Mesenchymal stem cell (in vitro differentiated cells and primary cell): ENCODE measurements around the gene ARPC3.
"Not testable (repeated sequence)": the region's sequence is repeated elsewhere in the genome, so short reads cannot be mapped to it uniquely, and the experiment has no call there.

Experiments
- DNase-seq: peaks from one replicate; pipeline ENCODE4 v3.0.0-alpha.2; 2013
- H2AFZ ChIP-seq: one replicate; pipeline ENCODE4 v1.6.1; 2013; ENCODE audit warnings: low read depth, mild to moderate bottlenecking, control low read depth, inconsistent platforms, low read length, moderate library complexity
- H2AK5ac ChIP-seq: 2 replicates; pipeline ENCODE4 v1.6.1; 2013; ENCODE audit warnings: low read length, moderate library complexity, mild to moderate bottlenecking, inconsistent platforms; ENCODE audit not compliant: severe bottlenecking
- H2BK120ac ChIP-seq: one replicate; pipeline ENCODE4 v1.6.1; 2013; ENCODE audit warnings: low read depth, mild to moderate bottlenecking, inconsistent platforms, low read length, moderate library complexity
- H2BK12ac ChIP-seq, 2 experiments: one replicate each; pipeline ENCODE4 v1.6.1; 2013; ENCODE audit warnings: inconsistent platforms in 2 of 2, low read length in 2 of 2, mild to moderate bottlenecking in 2 of 2, moderate library complexity in 2 of 2, control low read depth in 1 of 2
- H2BK15ac ChIP-seq: one replicate; pipeline ENCODE4 v1.6.1; 2013; ENCODE audit warnings: mild to moderate bottlenecking, low read depth, inconsistent platforms; ENCODE audit not compliant: poor library complexity, severe bottlenecking
- H2BK5ac ChIP-seq: 2 replicates; pipeline ENCODE4 v1.6.1; 2013; ENCODE audit warnings: low read depth, mild to moderate bottlenecking, low read length, control low read depth, inconsistent platforms; ENCODE audit not compliant: poor library complexity, severe bottlenecking
- H3K14ac ChIP-seq, 2 experiments: one replicate each; pipeline ENCODE4 v1.6.1; 2013; ENCODE audit warnings: inconsistent platforms in 2 of 2, low read length in 2 of 2, control low read depth in 1 of 2, mild to moderate bottlenecking in 1 of 2, moderate library complexity in 1 of 2
- H3K18ac ChIP-seq, 2 experiments: one replicate each; pipeline ENCODE4 v1.6.1; 2013; ENCODE audit warnings: inconsistent platforms in 2 of 2, low read length in 2 of 2, control low read depth in 1 of 2, low read depth in 1 of 2, mild to moderate bottlenecking in 1 of 2
- H3K23ac ChIP-seq, 2 experiments: one replicate each; pipeline ENCODE4 v1.6.1; 2013; ENCODE audit warnings: inconsistent platforms in 2 of 2, low read length in 2 of 2, mild to moderate bottlenecking in 2 of 2, moderate library complexity in 2 of 2, control low read depth in 1 of 2
- H3K27ac ChIP-seq: 2 replicates; pipeline ENCODE4 v1.5.1; 2013; ENCODE audit warnings: mild to moderate bottlenecking, moderate library complexity, low read length, control low read depth, inconsistent platforms; ENCODE audit not compliant: poor library complexity, severe bottlenecking
- H3K27me3 ChIP-seq, 2 experiments: 2 replicates each; pipeline versions ENCODE4 v1.6.1 to v1.7.0; 2013; ENCODE audit warnings: low read length in 2 of 2, mild to moderate bottlenecking in 2 of 2, moderate library complexity in 2 of 2, control low read depth in 1 of 2, inconsistent platforms in 1 of 2; ENCODE audit not compliant: control insufficient read depth in 1 of 2, insufficient read depth in 1 of 2
- H3K36me3 ChIP-seq, 2 experiments: 2 replicates each; pipeline versions ENCODE4 v1.6.1 to v1.7.0; 2013; ENCODE audit warnings: low read length in 2 of 2, control low read depth in 1 of 2, inconsistent platforms in 1 of 2, low read depth in 1 of 2, mild to moderate bottlenecking in 1 of 2; ENCODE audit not compliant: insufficient read depth in 2 of 2, control insufficient read depth in 1 of 2
- H3K4ac ChIP-seq, 2 experiments: one replicate each; pipeline ENCODE4 v1.6.1; 2013; ENCODE audit warnings: inconsistent platforms in 2 of 2, low read length in 2 of 2, mild to moderate bottlenecking in 2 of 2, moderate library complexity in 2 of 2, control low read depth in 1 of 2, low read depth in 1 of 2
- H3K4me1 ChIP-seq: 2 replicates; pipeline ENCODE4 v1.6.1; 2013; ENCODE audit warnings: low read depth, low read length, control low read depth; ENCODE audit not compliant: control insufficient read depth, insufficient read depth
- H3K4me2 ChIP-seq: 2 replicates; pipeline ENCODE4 v1.6.1; 2013; ENCODE audit warnings: low read length, mild to moderate bottlenecking, inconsistent platforms; ENCODE audit not compliant: poor library complexity, severe bottlenecking
- H3K4me3 ChIP-seq, 2 experiments: 2 replicates each; pipeline versions ENCODE4 v1.5.1 to v1.7.0; 2013; ENCODE audit warnings: low read length in 2 of 2, mild to moderate bottlenecking in 2 of 2, control low read depth in 1 of 2, low read depth in 1 of 2; ENCODE audit not compliant: insufficient read depth in 1 of 2
- H3K79me1 ChIP-seq: replicated peaks from 2 replicates; pipeline ENCODE4 v1.6.1; 2013; ENCODE audit warnings: mild to moderate bottlenecking, control low read depth, low read length, inconsistent platforms; ENCODE audit not compliant: poor library complexity, severe bottlenecking
- H3K9ac ChIP-seq: 2 replicates; pipeline ENCODE4 v1.7.0; 2013; ENCODE audit warnings: mild to moderate bottlenecking, low read length, moderate library complexity
- H3K9me3 ChIP-seq: 2 replicates; pipeline ENCODE4 v1.7.0; 2013; ENCODE audit warnings: mild to moderate bottlenecking, low read length; ENCODE audit not compliant: control insufficient read depth
- H4K8ac ChIP-seq: one replicate; pipeline ENCODE4 v1.6.1; 2013; ENCODE audit warnings: inconsistent platforms, mild to moderate bottlenecking, low read length, moderate library complexity
- H4K91ac ChIP-seq: one replicate; pipeline ENCODE4 v1.6.1; 2013; ENCODE audit warnings: mild to moderate bottlenecking, low read length, inconsistent platforms
- WGBS: methylation state at CpG from one replicate; pipeline ENCODE4 v1.1.7; 2013; ENCODE audit warnings: mixed read lengths; 5-methylcytosine and 5-hydroxymethylcytosine counted together

The ARPC3 gene

DNA sequence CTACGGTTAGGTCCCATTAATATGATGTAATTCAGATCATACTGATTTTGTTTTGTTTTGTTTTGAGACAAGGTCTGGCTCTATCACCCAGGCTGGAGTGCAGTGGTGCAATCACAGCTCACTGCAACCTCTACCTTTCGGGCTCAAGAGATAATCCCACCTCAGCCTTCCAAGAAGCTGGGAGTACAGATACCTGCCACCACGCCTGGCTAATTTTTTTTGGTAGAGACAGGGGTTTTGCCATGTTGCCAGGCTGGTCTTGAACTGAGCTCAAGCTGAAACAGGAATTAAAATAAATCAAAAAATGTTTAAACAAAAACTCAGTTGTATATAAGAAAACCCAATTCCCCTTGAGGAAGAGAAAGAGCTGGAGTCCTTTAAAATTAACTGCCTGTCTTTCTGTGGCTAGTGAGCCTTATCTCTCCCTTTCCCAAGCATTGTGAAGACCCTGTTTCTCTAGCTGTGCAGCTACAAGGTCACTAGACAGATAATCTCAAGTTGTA, 28.9 kb downstream of the ARPC3 start:
- no peak overlapping the region for H3K14ac ChIP-seq
- no peaks in the 10 kb centered on the region for H3K79me1 ChIP-seq
- H3K18ac ChIP-seq, result no peak overlapping the region
- no peaks in the 10 kb centered on the region for H3K27me3 ChIP-seq
- H2BK12ac ChIP-seq, result no peak overlapping the region
- no peak overlapping the region for H3K4ac ChIP-seq
- H2AK5ac ChIP-seq, result no peak overlapping the region
- H3K4me2 ChIP-seq, result no peak overlapping the region
- no peak overlapping the region for H3K4me3 ChIP-seq
- WGBS, result 82% methylated on average over 1 of the region's 3 CpGs
- H2BK15ac ChIP-seq, result no peak overlapping the region
- no peaks in the 10 kb centered on the region for H3K36me3 ChIP-seq
- no peak overlapping the region for H3K27ac ChIP-seq
- no peaks in the 10 kb centered on the region for H3K9me3 ChIP-seq
- no peak overlapping the region for H2BK120ac ChIP-seq
- no peak overlapping the region for H3K23ac ChIP-seq
- no peak overlapping the region for H3K9ac ChIP-seq
- no peak overlapping the region for H2BK5ac ChIP-seq
- no peak overlapping the region for H2AFZ ChIP-seq
- no peak overlapping the region for H4K8ac ChIP-seq
- no peak for DNase-seq
- H4K91ac ChIP-seq, result no peak overlapping the region
- no peaks in the 10 kb centered on the region for H3K4me1 ChIP-seq

DNA sequence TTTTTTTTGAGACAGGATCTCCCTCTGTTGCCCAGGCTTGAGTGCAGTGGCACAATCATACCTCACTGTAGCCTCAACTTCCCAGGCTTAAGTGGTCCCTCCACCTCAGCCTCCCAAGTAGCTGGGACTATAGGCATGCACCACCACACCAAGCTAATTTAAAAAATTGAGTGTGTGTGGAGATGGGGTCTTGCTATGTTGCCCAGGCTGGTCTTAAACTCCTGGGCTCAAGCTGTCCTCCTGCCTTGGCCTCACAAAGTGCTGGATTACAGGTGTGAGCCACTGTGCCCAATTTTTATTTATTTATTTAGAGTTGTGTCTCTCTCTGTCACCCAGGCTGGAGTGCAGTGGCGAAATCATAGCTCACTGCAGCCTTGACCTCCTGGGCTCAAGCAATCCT, 29.5 kb downstream of the ARPC3 start:
- H2BK120ac ChIP-seq, H3K4me2 ChIP-seq, H3K27me3 ChIP-seq, H3K9me3 ChIP-seq, H3K36me3 ChIP-seq, H4K91ac ChIP-seq, H3K79me1 ChIP-seq, H3K4me1 ChIP-seq, H2BK12ac ChIP-seq, H3K23ac ChIP-seq, H3K9ac ChIP-seq, H3K14ac ChIP-seq, H3K27ac ChIP-seq, DNase-seq, H3K18ac ChIP-seq, H2BK5ac ChIP-seq, H3K4me3 ChIP-seq, H2AK5ac ChIP-seq, H3K4ac ChIP-seq, H2AFZ ChIP-seq, H4K8ac ChIP-seq, H2BK15ac ChIP-seq: not testable (repeated sequence)
- 100% methylated on average over 1 of the region's 1 CpG for WGBS

GRCh38 chr12:110417113-110417512, 33.0 kb downstream of the ARPC3 start:
- not testable (repeated sequence) for H3K14ac ChIP-seq, H3K9me3 ChIP-seq, H3K27me3 ChIP-seq, H3K9ac ChIP-seq, H4K8ac ChIP-seq, H2BK15ac ChIP-seq, H2BK120ac ChIP-seq, H3K36me3 ChIP-seq, H2BK5ac ChIP-seq, H2BK12ac ChIP-seq, H3K79me1 ChIP-seq, H3K4me2 ChIP-seq, H3K4ac ChIP-seq, H3K23ac ChIP-seq, H3K27ac ChIP-seq, H2AFZ ChIP-seq, H3K4me1 ChIP-seq, H4K91ac ChIP-seq, DNase-seq, H3K18ac ChIP-seq, H3K4me3 ChIP-seq, H2AK5ac ChIP-seq
- 94% methylated on average over 3 of the region's 3 CpGs for WGBS

- H2AK5ac ChIP-seq, H3K4ac ChIP-seq, H3K9me3 ChIP-seq, H3K9ac ChIP-seq, DNase-seq, H2BK5ac ChIP-seq, H3K36me3 ChIP-seq, H3K23ac ChIP-seq, H3K27me3 ChIP-seq, H3K4me1 ChIP-seq, H3K18ac ChIP-seq, H3K14ac ChIP-seq, H2AFZ ChIP-seq, H4K91ac ChIP-seq, H3K4me2 ChIP-seq, H2BK120ac ChIP-seq, H3K27ac ChIP-seq, H4K8ac ChIP-seq, H3K4me3 ChIP-seq, H2BK15ac ChIP-seq, H3K79me1 ChIP-seq, H2BK12ac ChIP-seq: not testable (repeated sequence)
- WGBS, result 90% methylated on average over 6 of the region's 6 CpGs
These were observed 40.1 kb downstream of the ARPC3 start for GRCh38 chr12:110410086-110410485.
